MM.1S (cell line): Measurements from ENCODE around the gene SEMA3C.

Experiments used
- EZH2 ChIP-seq: fragments of 300-600 bp; sonication (generic); optimal IDR thresholded peaks from 2 replicates; pipeline ENCODE3; 2017; ENCODE audit warnings: low read depth, mild to moderate bottlenecking, antibody characterized with exemption, low read length, mixed read lengths
- TF ChIP-seq, protein P1 (sequence below): fragments of 300-600 bp; sonication (generic); IDR thresholded peaks from 2 replicates; pipeline ENCODE4 v1.5.1; 2016; ENCODE audit warnings: antibody characterized with exemption, low read length, mixed read lengths

DNA sequence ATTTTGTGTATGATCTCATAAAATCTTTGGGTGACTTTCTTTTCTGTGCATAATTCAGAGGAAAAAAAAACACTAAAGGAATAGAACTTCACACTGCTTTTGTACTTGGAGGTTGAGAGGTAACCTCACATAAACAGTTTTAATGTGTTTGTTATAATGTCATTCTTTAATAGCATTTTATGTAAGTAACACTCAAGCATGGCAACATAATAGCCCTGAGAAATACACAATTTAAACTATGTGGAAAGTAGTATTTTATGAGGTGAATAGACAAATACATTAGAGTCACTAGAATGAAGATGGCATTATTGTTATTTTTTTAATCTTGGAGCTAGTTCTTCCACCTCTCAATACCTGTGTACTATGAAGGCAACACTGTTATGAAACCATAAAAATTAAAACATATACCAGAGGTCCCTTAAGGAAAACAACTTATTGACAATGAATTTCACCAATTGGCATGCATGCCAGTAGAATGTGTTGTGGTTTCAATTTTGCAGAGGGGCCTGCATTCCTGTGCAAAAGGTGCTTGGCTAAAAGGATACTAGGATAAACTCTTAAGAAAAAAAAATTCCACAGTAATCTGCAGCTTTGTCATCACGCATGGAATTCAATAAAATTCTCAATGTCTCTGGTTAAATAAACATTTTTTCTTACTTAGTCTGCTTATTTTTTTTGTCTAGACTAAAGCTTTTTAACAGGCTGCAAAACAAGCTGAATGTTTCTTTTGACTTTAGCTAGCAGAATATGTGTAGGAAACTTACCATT, 177.9 kb downstream of the SEMA3C start:
- TF ChIP-seq, protein P1, sequence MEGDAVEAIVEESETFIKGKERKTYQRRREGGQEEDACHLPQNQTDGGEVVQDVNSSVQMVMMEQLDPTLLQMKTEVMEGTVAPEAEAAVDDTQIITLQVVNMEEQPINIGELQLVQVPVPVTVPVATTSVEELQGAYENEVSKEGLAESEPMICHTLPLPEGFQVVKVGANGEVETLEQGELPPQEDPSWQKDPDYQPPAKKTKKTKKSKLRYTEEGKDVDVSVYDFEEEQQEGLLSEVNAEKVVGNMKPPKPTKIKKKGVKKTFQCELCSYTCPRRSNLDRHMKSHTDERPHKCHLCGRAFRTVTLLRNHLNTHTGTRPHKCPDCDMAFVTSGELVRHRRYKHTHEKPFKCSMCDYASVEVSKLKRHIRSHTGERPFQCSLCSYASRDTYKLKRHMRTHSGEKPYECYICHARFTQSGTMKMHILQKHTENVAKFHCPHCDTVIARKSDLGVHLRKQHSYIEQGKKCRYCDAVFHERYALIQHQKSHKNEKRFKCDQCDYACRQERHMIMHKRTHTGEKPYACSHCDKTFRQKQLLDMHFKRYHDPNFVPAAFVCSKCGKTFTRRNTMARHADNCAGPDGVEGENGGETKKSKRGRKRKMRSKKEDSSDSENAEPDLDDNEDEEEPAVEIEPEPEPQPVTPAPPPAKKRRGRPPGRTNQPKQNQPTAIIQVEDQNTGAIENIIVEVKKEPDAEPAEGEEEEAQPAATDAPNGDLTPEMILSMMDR = no peak
- no peak for TF ChIP-seq EZH2
